A673 (cell line): ENCODE results near the gene TCERG1L.

Source experiments
- EZH2 ChIP-seq: fragments of 200-600 bp; sonication (generic); IDR thresholded peaks from 2 replicates; pipeline ENCODE4 v1.6.1; 2017; ENCODE audit warnings: borderline replicate concordance, low read depth, mild to moderate bottlenecking, mixed read lengths, antibody characterized with exemption, low read length; ENCODE audit not compliant: poor library complexity, severe bottlenecking
- TF ChIP-seq, protein P1 (sequence below): fragments of 300-800, 200-600 bp; sonication (generic); conservative IDR thresholded peaks from 2 replicates; pipeline ENCODE4 v1.5.1; 2017; ENCODE audit warnings: low read depth, mild to moderate bottlenecking, antibody characterized with exemption, low read length, moderate library complexity, mixed read lengths

DNA sequence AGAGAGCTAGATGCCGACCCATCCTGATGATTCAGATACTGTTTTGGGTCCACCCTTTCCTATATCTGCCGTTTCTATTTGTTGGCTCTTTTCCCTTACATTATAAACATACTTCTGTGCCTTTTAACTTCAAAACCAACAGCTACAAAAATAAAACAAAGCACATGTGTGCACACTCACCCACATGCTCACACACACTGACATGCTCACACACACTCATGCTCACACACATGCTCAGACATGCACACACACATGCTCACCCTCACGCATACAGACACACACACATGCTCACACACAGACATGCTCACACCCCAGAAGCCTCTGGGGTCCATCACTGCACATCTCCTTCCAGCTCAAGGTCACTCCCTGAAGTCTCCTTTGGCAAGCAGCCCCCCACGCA is 88.1 kb downstream of the TCERG1L start:
- TF ChIP-seq, protein P1, sequence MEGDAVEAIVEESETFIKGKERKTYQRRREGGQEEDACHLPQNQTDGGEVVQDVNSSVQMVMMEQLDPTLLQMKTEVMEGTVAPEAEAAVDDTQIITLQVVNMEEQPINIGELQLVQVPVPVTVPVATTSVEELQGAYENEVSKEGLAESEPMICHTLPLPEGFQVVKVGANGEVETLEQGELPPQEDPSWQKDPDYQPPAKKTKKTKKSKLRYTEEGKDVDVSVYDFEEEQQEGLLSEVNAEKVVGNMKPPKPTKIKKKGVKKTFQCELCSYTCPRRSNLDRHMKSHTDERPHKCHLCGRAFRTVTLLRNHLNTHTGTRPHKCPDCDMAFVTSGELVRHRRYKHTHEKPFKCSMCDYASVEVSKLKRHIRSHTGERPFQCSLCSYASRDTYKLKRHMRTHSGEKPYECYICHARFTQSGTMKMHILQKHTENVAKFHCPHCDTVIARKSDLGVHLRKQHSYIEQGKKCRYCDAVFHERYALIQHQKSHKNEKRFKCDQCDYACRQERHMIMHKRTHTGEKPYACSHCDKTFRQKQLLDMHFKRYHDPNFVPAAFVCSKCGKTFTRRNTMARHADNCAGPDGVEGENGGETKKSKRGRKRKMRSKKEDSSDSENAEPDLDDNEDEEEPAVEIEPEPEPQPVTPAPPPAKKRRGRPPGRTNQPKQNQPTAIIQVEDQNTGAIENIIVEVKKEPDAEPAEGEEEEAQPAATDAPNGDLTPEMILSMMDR: no peak
- TF ChIP-seq EZH2: no peak
